ENCODE data around the gene HOXC11. TPM values are rescaled to one million over a fixed set of nuclear protein-coding genes. Genes with fewer than 3 reads are reported as not detected.

HOXC11 gene
- total RNA-seq, 1 experiment from 2014 or later = 5.7 TPM

GRCh38 chr12:53961025-53961761, 11.7 kb upstream of the HOXC11 start:
- no peak overlapping the region for H3K4me3 ChIP-seq (ENCODE audit: low read depth, low read length, poor library complexity, severe bottlenecking)
- peaks cover 5% of the 10 kb centered on the region for H3K4me1 ChIP-seq (ENCODE audit: insufficient read depth, low read length, poor library complexity, severe bottlenecking)
- H3K36me3 ChIP-seq (ENCODE audit: insufficient read depth, low read length, poor library complexity, severe bottlenecking) = no peaks in the 10 kb centered on the region
- no TSS peak for BruUV-seq (replicated peaks)
- TF ChIP-seq CTCF (conservative IDR thresholded peaks at IDR 0.05; ENCODE audit: low read depth, low read length) = no peak
- no peak for TF ChIP-seq EZH2 (IDR thresholded peaks at IDR 0.05; ENCODE audit: borderline replicate concordance, low read depth, low read length, poor library complexity, severe bottlenecking)
- intact Hi-C loops (cut with micrococcal nuclease; ENCODE audit: unreplicated experiment) = no loop called here
- no peaks in the 10 kb centered on the region for H3K9me3 ChIP-seq (ENCODE audit: low read depth, low read length, poor library complexity, severe bottlenecking)
- DNase-seq (ENCODE audit: low spot score) = no peak
- ChIA-PET CTCF (no interaction called here), POLR2A (ENCODE audit: low non-redundant PET) (no interaction called here)
- no peak overlapping the region for H3K27ac ChIP-seq (ENCODE audit: low read depth, low read length, poor library complexity, severe bottlenecking)
- no peaks in the 10 kb centered on the region for H3K27me3 ChIP-seq (replicated peaks; ENCODE audit: insufficient read depth, low read depth, low read length, poor library complexity)

GRCh38 chr12:53963005-53963404, 9.9 kb upstream of the HOXC11 start:
- intact Hi-C loops (cut with micrococcal nuclease; ENCODE audit: unreplicated experiment) = no loop called here
- Histone ChIP-seq H3K36me3 (ENCODE audit: insufficient read depth, low read length, poor library complexity, severe bottlenecking) (no peaks in the 10 kb centered on the region), H3K4me1 (ENCODE audit: insufficient read depth, low read length, poor library complexity, severe bottlenecking) (peaks cover 17% of the 10 kb centered on the region), H3K9me3 (ENCODE audit: low read depth, low read length, poor library complexity, severe bottlenecking) (no peaks in the 10 kb centered on the region), H3K27ac (ENCODE audit: low read depth, low read length, poor library complexity, severe bottlenecking) (no peak overlapping the region), H3K27me3 (replicated peaks; ENCODE audit: insufficient read depth, low read depth, low read length, poor library complexity) (no peaks in the 10 kb centered on the region), H3K4me3 (ENCODE audit: low read depth, low read length, poor library complexity, severe bottlenecking) (no peak overlapping the region)
- TF ChIP-seq CTCF (conservative IDR thresholded peaks at IDR 0.05; ENCODE audit: low read depth, low read length) (no peak), EZH2 (IDR thresholded peaks at IDR 0.05; ENCODE audit: borderline replicate concordance, low read depth, low read length, poor library complexity, severe bottlenecking) (no peak)
- BruUV-seq (replicated peaks) = no TSS peak
- ChIA-PET CTCF (no interaction called here), POLR2A (ENCODE audit: low non-redundant PET) (no interaction called here)
- no peak for DNase-seq (ENCODE audit: low spot score)

- ChIA-PET CTCF (no interaction called here), POLR2A (ENCODE audit: low non-redundant PET) (no interaction called here)
- Histone ChIP-seq H3K4me3 (ENCODE audit: low read depth, low read length, poor library complexity, severe bottlenecking) (no peak overlapping the region), H3K27ac (ENCODE audit: low read depth, low read length, poor library complexity, severe bottlenecking) (no peak overlapping the region), H3K27me3 (replicated peaks; ENCODE audit: insufficient read depth, low read depth, low read length, poor library complexity) (no peaks in the 10 kb centered on the region), H3K9me3 (ENCODE audit: low read depth, low read length, poor library complexity, severe bottlenecking) (no peaks in the 10 kb centered on the region), H3K4me1 (ENCODE audit: insufficient read depth, low read length, poor library complexity, severe bottlenecking) (peaks cover 23% of the 10 kb centered on the region), H3K36me3 (ENCODE audit: insufficient read depth, low read length, poor library complexity, severe bottlenecking) (no peaks in the 10 kb centered on the region)
- TF ChIP-seq CTCF (conservative IDR thresholded peaks at IDR 0.05; ENCODE audit: low read depth, low read length) (no peak), EZH2 (IDR thresholded peaks at IDR 0.05; ENCODE audit: borderline replicate concordance, low read depth, low read length, poor library complexity, severe bottlenecking) (no peak)
- BruUV-seq (replicated peaks) = no TSS peak
- intact Hi-C loops (cut with micrococcal nuclease; ENCODE audit: unreplicated experiment) = no loop called here
- DNase-seq (ENCODE audit: low spot score) = no peak
Observed at GRCh38 chr12:53963434-53964314, 9.3 kb upstream of the HOXC11 start.
